Activated CD4-positive, alpha-beta T cell treated with anti-CD3 and anti-CD28 coated beads, Interleukin-2, amount 10 ng/mL, durations not matched to agents 24 days and 14 days (primary cell): ENCODE results near the gene BPHL. TPM values are rescaled to one million over a fixed set of nuclear protein-coding genes. Genes with fewer than 3 reads are reported as not detected.
A peak's percentile ranks its signal among the peaks of the same experiment; 100 is the strongest.
"Not testable (repeated sequence)": the region's sequence is repeated elsewhere in the genome, so short reads cannot be mapped to it uniquely, and the experiment has no call there.

ENCODE experiments used
- DNase-seq: peaks from one replicate; pipeline ENCODE4 v3.0.0; 2022
- H3K27ac Mint-ChIP-seq: one replicate; pipeline ENCODE4 v1.8.0; 2022; ENCODE audit warnings: mild to moderate bottlenecking, mixed read lengths
- H3K27me3 Mint-ChIP-seq: one replicate; pipeline ENCODE4 v1.8.0; 2022; ENCODE audit warnings: mixed read lengths
- H3K36me3 Mint-ChIP-seq: one replicate; pipeline ENCODE4 v1.8.0; 2022; ENCODE audit warnings: low read depth, mild to moderate bottlenecking, mixed read lengths
- H3K4me1 Mint-ChIP-seq: one replicate; pipeline ENCODE4 v1.8.0; 2021; ENCODE audit warnings: mixed read lengths
- H3K4me3 Mint-ChIP-seq: one replicate; pipeline ENCODE4 v1.8.0; 2022; ENCODE audit warnings: mild to moderate bottlenecking, moderate library complexity, mixed read lengths
- H3K9me3 Mint-ChIP-seq: one replicate; pipeline ENCODE4 v1.8.0; 2021; ENCODE audit warnings: mixed read lengths
- intact Hi-C: fragments of 100-400 bp; cut with micrococcal nuclease; formaldehyde crosslinking; loops from one replicate; pipeline ENCODE4 v1.15.1; 2023
- total RNA-seq: library from RNA; stranded (reverse); gene quantifications from 2 replicates; pipeline ENCODE4 v1.2.3, GENCODE V29; 2022

BPHL gene
- total RNA-seq, 1 donor from 2014 or later, result 7.7 TPM

DNA sequence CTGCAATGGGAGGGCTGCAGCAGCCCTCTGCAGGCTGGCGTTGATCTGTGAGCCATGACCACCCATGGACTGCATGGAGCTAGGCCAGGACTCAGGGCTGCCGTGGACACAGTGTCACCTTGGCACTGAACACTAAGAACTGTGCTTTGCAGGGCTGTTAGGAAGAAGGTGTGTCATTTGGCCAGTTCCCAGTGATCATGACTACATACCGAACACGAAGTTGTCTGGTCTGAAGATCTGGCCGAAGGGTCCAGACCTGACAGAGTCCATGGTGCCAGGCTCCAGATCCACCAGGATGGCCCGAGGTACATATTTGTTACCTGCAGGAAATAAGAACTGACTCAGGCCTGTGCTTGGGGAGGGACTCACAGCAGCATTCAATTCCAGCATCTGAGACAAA lies 36.9 kb downstream of the BPHL start:
- not testable (repeated sequence) for H3K27ac Mint-ChIP-seq, DNase-seq, H3K9me3 Mint-ChIP-seq, H3K36me3 Mint-ChIP-seq
- peaks cover 37% of the 10 kb centered on the region for H3K27me3 Mint-ChIP-seq
- H3K4me1 Mint-ChIP-seq, result peaks cover 15% of the 10 kb centered on the region
- peak overlapping the region; percentile 28 for H3K4me3 Mint-ChIP-seq
- intact Hi-C loops, result loop anchor here (5.0 kb wide), 1 partner anchor 982 kb away; the partner anchor contains the start of gene ECI2

DNA sequence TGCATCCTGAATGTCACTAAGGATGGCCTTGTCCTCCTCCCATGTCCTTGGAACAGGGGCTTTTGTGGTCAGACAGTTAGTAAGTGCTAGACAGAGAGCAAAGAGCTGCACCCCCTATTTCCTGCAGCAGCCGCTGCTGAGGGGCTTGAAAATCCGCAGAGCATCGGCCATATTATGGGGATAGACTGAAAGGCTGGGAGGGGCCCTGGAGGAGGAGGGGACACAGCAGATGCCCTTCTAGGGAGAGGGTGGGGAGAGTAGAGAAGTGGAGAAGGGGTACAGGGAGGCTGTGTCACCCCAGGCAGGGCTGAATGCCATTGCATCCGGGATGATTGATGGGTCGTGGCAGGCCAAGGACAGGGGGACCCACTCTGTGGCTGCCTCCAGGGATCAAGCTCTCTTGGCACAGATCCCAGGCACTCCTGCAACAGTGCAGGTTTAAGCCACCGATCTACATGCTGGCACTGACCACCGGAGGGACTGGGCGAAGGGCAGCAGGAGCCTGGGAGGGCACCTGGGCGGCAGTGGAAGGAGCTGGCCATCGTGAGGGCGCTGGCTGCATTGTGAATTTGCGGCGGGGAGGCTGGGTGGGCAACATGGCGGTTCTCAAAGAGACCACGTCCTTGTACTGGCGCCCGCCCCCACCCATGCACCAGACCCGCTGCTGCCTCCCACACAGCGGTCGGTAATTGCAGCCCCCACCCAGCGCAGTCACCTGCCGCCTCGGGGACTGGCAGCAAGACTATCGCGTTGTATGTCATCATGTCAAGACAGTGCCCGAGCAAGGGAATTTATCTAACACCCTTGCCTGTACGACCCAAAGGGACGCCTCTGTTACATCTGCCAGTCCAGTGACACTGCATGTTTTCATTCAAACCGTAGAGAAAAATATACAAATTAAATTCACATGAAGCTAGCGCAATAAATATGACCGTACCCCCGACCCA lies 37.9 kb downstream of the BPHL start:
- H3K36me3 Mint-ChIP-seq, H3K9me3 Mint-ChIP-seq: not testable (repeated sequence)
- Mint-ChIP-seq H3K4me1 (peaks cover 19% of the 10 kb centered on the region), H3K27ac (peak overlapping the region; percentile 36), H3K27me3 (peaks cover 38% of the 10 kb centered on the region), H3K4me3 (peak overlapping the region; percentile 86)
- intact Hi-C loops, result loop anchor here (1.0 to 5.0 kb wide), 5 partner anchors 24 to 981 kb away; partner anchors contain the start of genes BPHL and ECI2
- DNase-seq, result peak; percentile 69

- Mint-ChIP-seq H3K9me3 (peaks cover 4% of the 10 kb centered on the region), H3K4me1 (peaks cover 22% of the 10 kb centered on the region), H3K27ac (peak within 1 kb of the TSS; percentile 76), H3K27me3 (peaks cover 40% of the 10 kb centered on the region), H3K36me3 (peaks cover 7% of the 10 kb centered on the region), H3K4me3 (peak within 1 kb of the TSS; percentile 86)
- peak; percentile 97 for DNase-seq
- intact Hi-C loops, result loop anchor here (1.0 to 5.0 kb wide), 4 partner anchors 31 to 980 kb away; partner anchors contain the start of genes BPHL and ECI2
Measured at GRCh38 chr6:3157131-3157933, 38.8 kb downstream of the BPHL start, which contains the start of gene TUBB2A. TSS of gene TUBB2A (minus strand) at chr6:3157544. CDS start at chr6:3157463, 81 bp downstream.

DNA sequence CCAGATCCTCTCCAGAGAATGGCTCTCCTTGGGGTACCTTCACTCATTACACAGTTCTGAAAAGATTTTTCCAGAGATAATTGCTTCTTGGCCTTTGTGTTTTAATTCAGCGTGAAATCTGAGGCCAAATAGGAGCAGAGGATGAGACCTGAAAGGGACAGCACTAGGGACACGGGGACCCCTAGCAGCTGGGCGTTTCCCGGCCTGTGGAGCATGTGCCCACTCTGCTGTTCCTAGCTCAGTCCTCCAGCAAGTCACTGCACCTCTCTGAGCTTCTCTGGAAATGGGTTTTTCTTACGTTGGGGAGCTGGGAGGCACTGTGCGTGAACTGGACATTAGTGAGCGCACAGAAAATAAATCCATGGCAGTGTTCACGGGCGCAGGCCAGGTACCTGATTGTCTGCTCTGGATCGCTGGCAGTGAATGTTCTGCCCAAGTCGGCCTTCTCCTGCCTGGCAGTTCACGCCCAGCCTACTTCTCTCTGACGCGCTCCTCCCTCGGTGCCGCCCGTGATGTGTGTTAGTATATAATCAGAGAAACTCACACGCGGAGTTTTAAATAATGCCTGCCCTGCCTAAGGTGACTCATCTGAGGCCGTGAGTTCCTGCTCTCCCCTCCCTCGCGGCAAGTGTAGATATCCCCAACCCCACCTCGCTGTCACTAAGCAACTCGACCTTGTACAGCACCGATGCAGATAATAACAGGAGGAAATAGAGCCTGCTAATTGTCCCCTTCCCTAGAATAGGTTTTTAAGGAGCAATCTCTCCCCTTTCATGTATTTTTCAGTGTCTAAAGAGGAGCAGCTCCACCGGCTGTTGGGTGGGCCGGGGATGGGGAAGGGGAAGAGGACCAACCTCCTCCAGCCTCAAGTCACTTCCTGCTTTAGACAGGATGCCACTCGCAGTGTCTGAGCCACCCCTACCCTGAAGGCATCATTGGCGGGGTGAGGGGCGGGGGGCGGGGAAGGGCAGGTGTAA lies 41.6 kb downstream of the BPHL start:
- Mint-ChIP-seq H3K36me3 (peaks cover 7% of the 10 kb centered on the region), H3K4me3 (peak overlapping the region; percentile 31), H3K27me3 (peaks cover 49% of the 10 kb centered on the region), H3K4me1 (peaks cover 29% of the 10 kb centered on the region), H3K9me3 (peaks cover 4% of the 10 kb centered on the region), H3K27ac (no peak overlapping the region)
- intact Hi-C loops, result loop anchor here (5.0 kb wide), 1 partner anchor 977 kb away; the partner anchor contains the start of gene ECI2
- peak; percentile 73 for DNase-seq

DNA sequence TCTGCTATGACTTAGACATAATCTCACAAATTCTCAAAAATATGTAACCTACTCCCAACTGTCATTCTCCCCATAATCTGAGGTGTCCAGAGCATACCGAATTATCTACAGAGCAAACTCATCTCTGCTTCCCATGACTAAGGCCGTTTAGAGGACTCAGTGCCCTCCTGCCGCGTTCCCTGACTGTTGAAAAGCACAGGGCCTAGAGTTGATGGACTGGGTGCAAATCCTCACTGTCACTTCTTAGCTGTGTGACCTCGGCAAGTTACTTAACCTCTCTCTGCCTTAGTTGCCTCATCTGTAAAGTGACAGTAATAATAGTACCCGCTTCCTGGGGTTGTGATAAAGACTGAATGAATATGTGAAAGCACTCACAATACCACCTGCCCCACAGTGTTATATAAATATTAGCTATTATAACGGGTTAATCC lies 43.6 kb downstream of the BPHL start:
- peaks cover 3% of the 10 kb centered on the region for H3K36me3 Mint-ChIP-seq
- no peak for DNase-seq
- peak overlapping the region; percentile 77 for H3K4me3 Mint-ChIP-seq
- H3K27ac Mint-ChIP-seq, result no peak overlapping the region
- intact Hi-C loops, result loop anchor here (2.0 kb wide), 1 partner anchor 65 kb away; the partner anchor contains the start of gene TUBB2B
- H3K27me3 Mint-ChIP-seq, result peaks cover 43% of the 10 kb centered on the region
- H3K9me3 Mint-ChIP-seq, result peaks cover 4% of the 10 kb centered on the region
- peaks cover 25% of the 10 kb centered on the region for H3K4me1 Mint-ChIP-seq

GRCh38 chr6:3162565-3163247 lies 44.2 kb downstream of the BPHL start:
- Mint-ChIP-seq H3K27me3 (peaks cover 46% of the 10 kb centered on the region), H3K27ac (no peak overlapping the region), H3K9me3 (peaks cover 4% of the 10 kb centered on the region), H3K4me3 (peak overlapping the region; percentile 77), H3K36me3 (peaks cover 3% of the 10 kb centered on the region), H3K4me1 (peaks cover 25% of the 10 kb centered on the region)
- intact Hi-C loops, result loop anchor here (2.0 kb wide), 1 partner anchor 64 kb away; the partner anchor contains the start of gene TUBB2B
- peak; percentile 88 for DNase-seq

- intact Hi-C loops, result loop anchor here (2.0 kb wide), 1 partner anchor 64 kb away; the partner anchor contains the start of gene TUBB2B
- peak overlapping the region; percentile 77 for H3K4me3 Mint-ChIP-seq
- H3K36me3 Mint-ChIP-seq, result peaks cover 3% of the 10 kb centered on the region
- peaks cover 4% of the 10 kb centered on the region for H3K9me3 Mint-ChIP-seq
- H3K27ac Mint-ChIP-seq, result no peak overlapping the region
- peaks cover 23% of the 10 kb centered on the region for H3K4me1 Mint-ChIP-seq
- H3K27me3 Mint-ChIP-seq, result peaks cover 44% of the 10 kb centered on the region
- no peak for DNase-seq
Measured at GRCh38 chr6:3163248-3163594, 44.7 kb downstream of the BPHL start.

DNA sequence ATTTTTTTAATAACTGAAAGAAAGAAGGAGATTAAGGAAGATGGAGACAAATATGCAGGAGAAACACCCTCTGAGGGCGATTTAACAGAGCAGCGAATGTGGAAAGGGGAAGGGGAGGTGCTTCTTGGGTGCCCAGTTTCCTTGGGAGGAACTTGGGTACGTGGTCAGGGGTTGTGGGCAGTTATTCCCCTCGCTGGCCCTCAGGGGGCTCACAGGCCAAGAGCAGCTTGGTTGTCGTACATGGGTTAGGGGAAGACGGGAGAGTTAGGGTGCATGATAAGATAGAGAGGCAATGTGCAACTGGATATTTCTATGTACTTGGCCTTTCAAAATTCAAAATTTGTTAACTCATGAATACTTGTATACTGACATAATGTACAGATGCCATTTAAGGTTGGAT lies 45.9 kb downstream of the BPHL start:
- intact Hi-C loops, result no loop called here

DNA sequence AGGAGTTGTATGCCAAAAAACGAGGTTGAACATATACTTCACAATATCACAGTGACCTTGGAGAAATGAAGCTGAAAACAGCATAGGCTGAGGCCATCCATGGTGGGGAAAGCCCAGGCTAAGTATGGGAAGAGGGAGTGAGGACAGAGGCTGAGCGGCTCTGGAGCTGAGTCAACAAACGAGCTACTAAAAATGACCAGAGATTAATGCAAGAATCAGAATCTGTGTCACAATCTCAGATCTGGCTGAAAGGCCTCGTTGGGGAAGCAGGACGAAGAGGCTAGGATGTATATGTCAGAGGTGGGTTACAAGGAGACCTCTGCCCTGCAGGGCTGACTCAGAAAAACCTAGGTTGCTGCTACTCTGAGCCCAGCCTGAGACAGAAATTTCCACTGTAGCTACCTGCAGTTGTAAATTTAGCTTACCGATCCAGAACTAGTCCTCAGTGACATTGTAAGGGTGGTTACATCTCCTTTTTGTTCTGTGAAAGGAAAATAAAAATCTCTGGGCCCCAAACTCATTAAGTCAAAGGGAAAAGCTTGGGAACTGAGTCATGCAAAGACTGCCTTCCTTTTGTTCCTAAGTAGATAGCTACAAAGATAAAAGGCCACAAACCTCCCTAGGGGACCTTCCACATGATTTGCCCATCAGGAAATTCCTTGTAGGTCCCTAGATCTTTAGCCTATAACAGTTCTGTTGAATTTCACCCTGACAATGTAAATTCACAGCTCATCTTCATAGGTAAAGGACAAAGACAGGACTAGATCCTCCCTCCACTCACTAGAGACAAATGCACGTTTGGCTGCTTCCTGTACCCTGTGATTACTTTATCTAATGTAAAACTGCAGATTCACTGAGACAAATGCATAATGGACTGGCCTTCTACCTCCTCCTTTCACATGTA lies 47.4 kb downstream of the BPHL start:
- Mint-ChIP-seq H3K4me3 (no peak overlapping the region), H3K27me3 (peaks cover 31% of the 10 kb centered on the region), H3K9me3 (no peaks in the 10 kb centered on the region), H3K27ac (no peak overlapping the region), H3K36me3 (no peaks in the 10 kb centered on the region), H3K4me1 (peaks cover 15% of the 10 kb centered on the region)
- no peak for DNase-seq
- intact Hi-C loops, result no loop called here

More for the DNA sequence above, 45.9 kb downstream of the BPHL start:
- peaks cover 4% of the 10 kb centered on the region for H3K9me3 Mint-ChIP-seq
- DNase-seq, result no peak
- H3K27ac Mint-ChIP-seq, result no peak overlapping the region
- peaks cover 3% of the 10 kb centered on the region for H3K36me3 Mint-ChIP-seq
- H3K27me3 Mint-ChIP-seq, result peaks cover 38% of the 10 kb centered on the region
- peaks cover 21% of the 10 kb centered on the region for H3K4me1 Mint-ChIP-seq
- no peak overlapping the region for H3K4me3 Mint-ChIP-seq

DNA sequence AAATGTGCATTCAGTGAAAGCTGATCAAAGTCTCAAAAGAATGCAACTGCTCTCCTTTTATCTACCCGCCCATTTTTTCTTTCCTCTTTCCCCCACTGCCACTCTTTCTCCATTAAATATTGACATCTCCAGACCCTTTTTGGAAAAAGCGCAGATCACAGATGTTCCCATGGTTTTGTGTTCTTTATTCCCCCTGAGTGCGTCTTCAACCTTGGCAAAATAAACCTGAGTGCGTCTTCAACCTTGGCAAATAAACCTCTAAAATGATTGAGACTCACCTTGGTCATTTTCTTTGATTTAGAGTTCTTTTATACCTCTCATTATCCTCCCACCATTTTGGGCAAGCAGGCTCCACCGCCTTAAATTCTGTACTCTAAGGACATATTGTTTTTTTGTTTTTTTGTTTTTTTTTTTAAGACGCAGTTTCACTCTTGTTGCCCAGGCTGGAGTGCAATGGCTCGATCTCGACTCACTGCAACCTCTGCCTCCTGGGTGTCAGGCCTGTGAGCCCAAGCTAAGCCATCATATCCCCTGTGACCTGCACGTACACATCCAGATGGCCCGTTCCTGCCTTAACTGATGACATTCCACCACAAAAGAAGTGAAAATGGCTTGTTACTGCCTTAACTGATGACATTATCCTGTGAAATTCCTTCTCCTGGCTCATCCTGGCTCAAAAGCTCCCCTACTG lies 48.2 kb downstream of the BPHL start:
- intact Hi-C loops, DNase-seq, H3K4me3 Mint-ChIP-seq, H3K36me3 Mint-ChIP-seq, H3K27ac Mint-ChIP-seq, H3K9me3 Mint-ChIP-seq: not testable (repeated sequence)
- peaks cover 12% of the 10 kb centered on the region for H3K4me1 Mint-ChIP-seq
- H3K27me3 Mint-ChIP-seq, result peaks cover 27% of the 10 kb centered on the region

DNA sequence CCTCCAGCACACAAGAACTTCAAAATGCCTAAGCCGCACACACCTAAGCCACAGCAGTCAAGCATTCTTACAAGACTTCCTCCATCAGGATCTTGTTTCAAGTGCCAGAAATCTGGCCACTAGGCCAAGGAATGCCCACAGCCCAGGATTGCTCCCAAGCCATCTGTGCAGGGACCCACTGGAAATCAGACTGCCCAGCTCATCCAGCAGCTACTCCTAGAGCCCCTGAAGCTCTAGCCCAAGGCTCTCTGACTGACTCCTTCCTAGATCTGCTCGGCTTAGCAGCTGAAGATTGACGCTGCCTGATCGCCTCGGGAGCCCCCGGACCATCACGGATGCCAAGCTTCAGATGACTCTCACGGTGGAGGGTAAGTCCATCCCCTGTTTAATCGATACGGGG lies 49.5 kb downstream of the BPHL start:
- H3K4me3 Mint-ChIP-seq, H3K27ac Mint-ChIP-seq, H3K4me1 Mint-ChIP-seq, DNase-seq, intact Hi-C loops, H3K9me3 Mint-ChIP-seq, H3K36me3 Mint-ChIP-seq: not testable (repeated sequence)
- peaks cover 22% of the 10 kb centered on the region for H3K27me3 Mint-ChIP-seq
